HepG2 (cell line): ENCODE measurements around the gene STUB1. TPM values are rescaled to one million over a fixed set of nuclear protein-coding genes. Genes with fewer than 3 reads are reported as not detected.
A peak's percentile ranks its signal among the peaks of the same experiment; 100 is the strongest.

Source experiments
- ATAC-seq: fragments of 200-7000 bp; cut with Tn5 transposase; 3 replicates; pipeline ENCODE4 v1.9.1; 2020; ENCODE audit warnings: mild to moderate bottlenecking, moderate library complexity
- BruUV-seq: library from RNA; stranded (reverse); fragments of 400-500 nt; replicated peaks from 2 replicates; lab custom pipeline; 2021; lab: Mats Ljungman, UMichigan
- CTCF ChIA-PET: fragments of 300-600 bp; formaldehyde crosslinking; extraction: SDS; loops from one replicate; lab custom pipeline; 2021; ENCODE audit warnings: low total read pairs, inconsistent platforms, low intra/inter-chr PET ratio; lab: Yijun Ruan, JAX
- POLR2A ChIA-PET: fragments of 350-600 bp; sonication (Branson Sonifier 250); formaldehyde crosslinking; loops from one replicate; lab custom pipeline; 2020; ENCODE audit warnings: antibody characterized with exemption, inconsistent platforms; lab: Yijun Ruan, JAX
- DNase-seq: peaks from one replicate; pipeline ENCODE4 v3.0.0-alpha.2; 2015; ENCODE audit warnings: low spot score
- FAIRE-seq: peaks from 3 replicates; lab custom pipeline; 2011; peaks lifted over from hg19 to GRCh38; lab: Jason Lieb, UNC
- H2AFZ ChIP-seq: one replicate; pipeline ENCODE4 v1.6.1; 2011; ENCODE audit warnings: low read length, inconsistent platforms
- H3K27ac ChIP-seq: fragments of 300-600 bp; 3 replicates; pipeline ENCODE4 v1.8.0; 2011; ENCODE audit warnings: mixed run types, mild to moderate bottlenecking, mixed read lengths, low read length, inconsistent platforms; ENCODE audit not compliant: insufficient read depth; ENCODE audit errors: extremely low read length
- H3K27me3 ChIP-seq, 2 experiments: fragments of 200-600 bp in 1 of 2; 2 replicates in 1 of 2; 3 replicates in 1 of 2; pipeline versions ENCODE4 v1.6.0 to v1.8.0; 2011; ENCODE audit warnings: low read length in 2 of 2, mild to moderate bottlenecking in 2 of 2, moderate library complexity in 2 of 2, inconsistent platforms in 1 of 2; ENCODE audit not compliant: insufficient read depth in 2 of 2, control insufficient read depth in 1 of 2
- H3K36me3 ChIP-seq, 2 experiments: fragments of 200-600 bp in 1 of 2; replicated peaks in 1 of 2; 2 replicates in 1 of 2; 3 replicates in 1 of 2; pipeline versions ENCODE4 v1.5.1 to v1.8.0; 2011; ENCODE audit warnings: low read length in 2 of 2, inconsistent platforms in 1 of 2; ENCODE audit not compliant: insufficient read depth in 2 of 2, control insufficient read depth in 1 of 2
- H3K4me1 ChIP-seq: 2 replicates; pipeline ENCODE4 v1.5.1; 2012; ENCODE audit warnings: low read length, inconsistent platforms; ENCODE audit not compliant: insufficient read depth
- H3K4me2 ChIP-seq: 2 replicates; pipeline ENCODE4 v1.6.0; 2011; ENCODE audit warnings: low read depth, low read length, inconsistent platforms
- H3K4me3 ChIP-seq, 3 experiments: fragments of 200-600 bp in 1 of 3; sonication (generic), shearing (Covaris generic) in 1 of 3; replicated peaks in 1 of 3; 2 replicates each; pipeline ENCODE4 v1.5.1; 2011 to 2016; ENCODE audit warnings: low read length in 3 of 3, inconsistent platforms in 2 of 3, low read depth in 2 of 3, mild to moderate bottlenecking in 2 of 3, control low read depth in 1 of 3, mixed read lengths in 1 of 3; ENCODE audit not compliant: insufficient read depth in 1 of 3
- H3K79me2 ChIP-seq: one replicate; pipeline ENCODE4 v1.6.1; 2011; ENCODE audit warnings: low read length, inconsistent platforms; ENCODE audit not compliant: insufficient read depth
- H3K9ac ChIP-seq: 2 replicates; pipeline ENCODE4 v1.6.0; 2011; ENCODE audit warnings: mild to moderate bottlenecking, low read depth, low read length, inconsistent platforms; ENCODE audit not compliant: insufficient read depth
- H3K9me3 ChIP-seq: 2 replicates; pipeline ENCODE4 v1.5.1; 2012; ENCODE audit warnings: mild to moderate bottlenecking, low read length
- H4K20me1 ChIP-seq: 2 replicates; pipeline ENCODE4 v1.6.0; 2011; ENCODE audit warnings: inconsistent platforms, mild to moderate bottlenecking, low read length, moderate library complexity; ENCODE audit not compliant: insufficient read depth
- AGO1 ChIP-seq: fragments of 200-400 bp; formaldehyde crosslinking; IDR thresholded peaks from 2 replicates; pipeline ENCODE4 v1.6.1; 2017; ENCODE audit warnings: mild to moderate bottlenecking, low read depth, low read length, moderate library complexity; ENCODE audit not compliant: poor library complexity, severe bottlenecking
- AGO2 ChIP-seq: fragments of 200-400 bp; formaldehyde crosslinking; optimal IDR thresholded peaks from 2 replicates; pipeline ENCODE3; 2017; ENCODE audit warnings: mild to moderate bottlenecking, low read depth, low read length, moderate library complexity
- FOXA1 ChIP-seq, 2 experiments: fragments of 450-650 bp in 1 of 2; sonication (generic) in 1 of 2; formaldehyde crosslinking in 1 of 2; IDR thresholded peaks; 2 replicates each; pipeline versions ENCODE4 v1.4.0 to v1.6.1; 2016 to 2020; ENCODE audit warnings: missing genetic modification reagents in 1 of 2
- GMEB2 ChIP-seq: IDR thresholded peaks from 2 replicates; pipeline ENCODE4 v1.6.1; 2016; ENCODE audit warnings: missing biosample characterization, missing genetic modification reagents, low read depth
- IRF1 ChIP-seq: sonication (generic); formaldehyde crosslinking; IDR thresholded peaks from 2 replicates; pipeline ENCODE4 v1.4.0; 2020; ENCODE audit warnings: low read depth, mild to moderate bottlenecking, missing genetic modification reagents
- MAX ChIP-seq: IDR thresholded peaks from 2 replicates; pipeline ENCODE4 v1.6.1; 2012; ENCODE audit warnings: inconsistent platforms
- MEIS1 ChIP-seq: sonication (generic); formaldehyde crosslinking; IDR thresholded peaks from 2 replicates; pipeline ENCODE4 v1.9.0; 2021; ENCODE audit warnings: mild to moderate bottlenecking, missing genetic modification reagents, moderate library complexity, borderline replicate concordance
- POLR2A ChIP-seq, 2 experiments: IDR thresholded peaks; 2 replicates each; pipeline ENCODE4 v1.6.1; 2011; ENCODE audit warnings: low read depth in 2 of 2, low read length in 2 of 2, mild to moderate bottlenecking in 1 of 2, moderate library complexity in 1 of 2; ENCODE audit not compliant: insufficient read depth in 1 of 2
- POLR2AphosphoS5 ChIP-seq: IDR thresholded peaks from 2 replicates; pipeline ENCODE4 v1.6.1; 2012; ENCODE audit warnings: low read depth, low read length
- ZFP36L2 ChIP-seq: sonication (generic); formaldehyde crosslinking; IDR thresholded peaks from 2 replicates; pipeline ENCODE4 v1.4.0; 2020; ENCODE audit warnings: missing genetic modification reagents
- ZNF407 ChIP-seq: sonication (generic); formaldehyde crosslinking; IDR thresholded peaks from one replicate; pipeline ENCODE4 v1.5.1; 2020; ENCODE audit warnings: mild to moderate bottlenecking, missing genetic modification reagents; ENCODE audit errors: not compliant biosample characterization
- ZNF761 ChIP-seq: sonication (generic); formaldehyde crosslinking; conservative IDR thresholded peaks from 2 replicates; pipeline ENCODE4 v1.4.0; 2020; ENCODE audit warnings: mild to moderate bottlenecking, missing genetic modification reagents
- WGBS: methylation state at CpG from one replicate; pipeline ENCODE4 v1.1.6; 2017; ENCODE audit warnings: low lambda C conversion rate; 5-methylcytosine and 5-hydroxymethylcytosine counted together
- in situ Hi-C: cut with HindIII; loops from 2 replicates; pipeline ENCODE4 v1.10.0; 2017; ENCODE audit warnings: low pct_unique_long_range_greater_than_20kb; ENCODE audit not compliant: extremely low pct_ligation_motif_present
- intact Hi-C: fragments of 100-400 bp; cut with micrococcal nuclease; formaldehyde crosslinking; loops from one replicate; pipeline ENCODE4 v1.10.0; 2022; ENCODE audit not compliant: unreplicated experiment
- polyA plus RNA-seq, 8 experiments: library from polyadenylated mRNA; depleted of rRNA in 3 of 8; stranded (reverse) in 7 of 8; unstranded in 1 of 8; fragments of >200 nt; fragmentation: Illumina TruSeq in 4 of 8; extraction: Trizol in 4 of 8; gene quantifications; 2 replicates each; pipeline versions ENCODE4 v1.2.1 to v1.2.3, GENCODE V29; 2011 to 2016; ENCODE audit warnings: low read depth in 4 of 8, missing spikeins in 1 of 8, mixed read lengths in 1 of 8; ENCODE audit not compliant: insufficient read depth in 1 of 8
- total RNA-seq, 5 experiments: library from RNA; depleted of rRNA; stranded (reverse); fragments of >200 nt; fragmentation: Illumina TruSeq; extraction: Trizol; gene quantifications; 2 replicates each; pipeline ENCODE4 v1.2.3, GENCODE V29; 2016; ENCODE audit warnings: low read depth in 1 of 5

The STUB1 gene
- total and polyA plus RNA-seq, 2 of the 13 experiments (the other 11 are each of a cell fraction or from before 2014, with no cell fraction given), result 52.9 to 78.2 TPM

- Histone ChIP-seq H3K27me3 (no peaks in the 10 kb centered on the region), H3K36me3 (no peaks in the 10 kb centered on the region), H3K9ac (peak overlapping the region; percentile 91; the same call in 1 of the 2 replicates), H3K27ac (peak overlapping the region; percentile 93), H4K20me1 (peaks cover 4% of the 10 kb centered on the region; the same call in 1 of the 2 replicates), H2AFZ (no peak overlapping the region), H3K9me3 (no peaks in the 10 kb centered on the region), H3K4me2 (peak overlapping the region; percentile 83), H3K4me3 (peak overlapping the region in 1 of 3 experiments; percentile 79; a peak in 2 of 6 replicates), H3K79me2 (peaks cover 31% of the 10 kb centered on the region), H3K4me1 (peaks cover 76% of the 10 kb centered on the region)
- in situ Hi-C loops (no loop called here), intact Hi-C loops (loop anchor here (10.0 kb wide), 1 partner anchor 63 kb away; no protein-coding TSS in a partner anchor)
- DNase-seq (no peak), ATAC-seq (no peak), FAIRE-seq (no peak)
- CTCF ChIA-PET, result no interaction called here
- POLR2A ChIA-PET, result interaction anchor here (0.8 to 2.4 kb wide), 7 partner anchors 9 to 42 kb away, joined by 3 to 15 read pairs (median 7); partner anchors contain the start of genes METTL26, RHOT2 and STUB1
- 85% methylated on average over 5 of the region's 25 CpGs for WGBS
- BruUV-seq, result no TSS peak
- TF ChIP-seq AGO2 (peak; percentile 16), IRF1 (no peak), MAX (0 out of 2 replicates have a peak, but pooled peaks have one; percentile 6), POLR2A (IDR thresholded peaks at IDR 0.05; ENCODE audit: insufficient read depth in 1 of 2, low read depth in 2 of 2, low read length in 2 of 2) (peak in 1 of 2 experiments; percentile 65; a peak in 2 of 4 replicates), ZFP36L2 (no peak), POLR2AphosphoS5 (no peak), MEIS1 (CRISPR knock-in tag) (no peak), FOXA1 (IDR thresholded peaks at IDR 0.05) (no peak), FOXA1 (CRISPR knock-in tag; IDR thresholded peaks at IDR 0.05) (no peak), AGO1 (peak; percentile 94), ZNF761 (CRISPR knock-in tag) (0 out of 2 replicates have a peak, but pooled peaks have one; percentile 3), ZNF407 (CRISPR knock-in tag) (no peak), GMEB2 (CRISPR knock-in tag) (no peak)
Observed at GRCh38 chr16:647173-647902, 32.9 kb upstream of the STUB1 start.
